WTC11 (cell line): Measurements from ENCODE around the gene MRPL54. TPM values are rescaled to one million over a fixed set of nuclear protein-coding genes. Genes with fewer than 3 reads are reported as not detected.

Experiments used
- ATAC-seq: fragments of 200-7000 bp; cut with Tn5 transposase; 2 replicates; pipeline ENCODE4 v1.10.0; 2021; ENCODE audit warnings: mild to moderate bottlenecking, moderate library complexity
- CTCF ChIA-PET: fragments of 300-600 bp; sonication (Branson Sonifier 250); formaldehyde crosslinking; loops from one replicate; lab custom pipeline; 2021; ENCODE audit warnings: antibody characterized with exemption; lab: Charles Lee
- POLR2A ChIA-PET: fragments of 350-600 bp; sonication (Branson Sonifier 250); formaldehyde crosslinking; loops from one replicate; lab custom pipeline; 2021; ENCODE audit warnings: antibody characterized with exemption; lab: Charles Lee
- DNase-seq: peaks from one replicate; pipeline ENCODE4 v3.0.0; 2021; ENCODE audit warnings: low spot score
- H3K27ac Mint-ChIP-seq: 2 replicates; pipeline ENCODE4 v1.8.0; 2021; ENCODE audit warnings: mixed read lengths
- H3K27me3 Mint-ChIP-seq: 2 replicates; pipeline ENCODE4 v1.8.0; 2021; ENCODE audit warnings: low read depth, mild to moderate bottlenecking, moderate library complexity, mixed read lengths
- H3K36me3 Mint-ChIP-seq: 2 replicates; pipeline ENCODE4 v1.8.0; 2021; ENCODE audit warnings: mixed read lengths
- H3K4me1 Mint-ChIP-seq: 2 replicates; pipeline ENCODE4 v1.8.0; 2022; ENCODE audit warnings: mixed read lengths
- H3K4me3 Mint-ChIP-seq: 2 replicates; pipeline ENCODE4 v1.8.0; 2021; ENCODE audit warnings: mild to moderate bottlenecking, moderate library complexity, mixed read lengths
- H3K9me3 Mint-ChIP-seq: 2 replicates; pipeline ENCODE4 v1.8.0; 2021; ENCODE audit warnings: mixed read lengths
- CBFB ChIP-seq: sonication (generic); formaldehyde crosslinking; IDR thresholded peaks from 2 replicates; pipeline ENCODE4 v1.8.1; 2022; ENCODE audit warnings: mild to moderate bottlenecking, low read depth, missing genetic modification reagents
- CREB1 ChIP-seq: sonication (generic); formaldehyde crosslinking; IDR thresholded peaks from 2 replicates; pipeline ENCODE4 v1.8.0; 2023; ENCODE audit warnings: mild to moderate bottlenecking, missing genetic modification reagents
- CREM ChIP-seq: sonication (generic); formaldehyde crosslinking; IDR thresholded peaks from 2 replicates; pipeline ENCODE4 v1.8.1; 2022; ENCODE audit warnings: mild to moderate bottlenecking, missing genetic modification reagents, moderate library complexity
- NFYB ChIP-seq: sonication (generic); formaldehyde crosslinking; conservative IDR thresholded peaks from 2 replicates; pipeline ENCODE4 v1.8.0; 2022; ENCODE audit warnings: low read depth, missing genetic modification reagents
- NR2C2 ChIP-seq: sonication (generic); formaldehyde crosslinking; IDR thresholded peaks from 2 replicates; pipeline ENCODE4 v1.8.0; 2022; ENCODE audit warnings: mild to moderate bottlenecking, missing genetic modification reagents
- NR3C1 ChIP-seq: sonication (generic); formaldehyde crosslinking; conservative IDR thresholded peaks from 2 replicates; pipeline ENCODE4 v1.8.1; 2023; ENCODE audit warnings: low read depth, mild to moderate bottlenecking, missing genetic modification reagents
- OVOL2 ChIP-seq: fragments of 250-450 bp; sonication (Bioruptor Pico); IDR thresholded peaks from 2 replicates; pipeline ENCODE4 v1.9.0; 2021; ENCODE audit warnings: mild to moderate bottlenecking, borderline replicate concordance
- PRRX2 ChIP-seq: fragments of 250-450 bp; sonication (Bioruptor Pico); IDR thresholded peaks from 2 replicates; pipeline ENCODE4 v1.8.0; 2021; ENCODE audit warnings: mild to moderate bottlenecking
- RORB ChIP-seq: fragments of 250-450 bp; sonication (Bioruptor Pico); IDR thresholded peaks from 2 replicates; pipeline ENCODE4 v1.9.0; 2021; ENCODE audit warnings: mild to moderate bottlenecking
- SMAD3 ChIP-seq: sonication (generic); formaldehyde crosslinking; IDR thresholded peaks from 2 replicates; pipeline ENCODE4 v1.8.0; 2022; ENCODE audit warnings: missing genetic modification reagents, mild to moderate bottlenecking, borderline replicate concordance
- TEAD4 ChIP-seq: sonication (generic); formaldehyde crosslinking; IDR thresholded peaks from 2 replicates; pipeline ENCODE4 v1.8.0; 2022; ENCODE audit warnings: mild to moderate bottlenecking, missing genetic modification reagents
- ZBTB21 ChIP-seq: sonication (generic); formaldehyde crosslinking; IDR thresholded peaks from 2 replicates; pipeline ENCODE4 v1.8.1; 2023; ENCODE audit warnings: mild to moderate bottlenecking, missing genetic modification reagents, borderline replicate concordance
- ZNF121 ChIP-seq: sonication (generic); formaldehyde crosslinking; IDR thresholded peaks from 2 replicates; pipeline ENCODE4 v1.8.0; 2023; ENCODE audit warnings: missing genetic modification reagents
- ZNF396 ChIP-seq: fragments of 250-450 bp; sonication (Bioruptor Pico); IDR thresholded peaks from 2 replicates; pipeline ENCODE4 v1.8.0; 2021; ENCODE audit warnings: mild to moderate bottlenecking, moderate library complexity, borderline replicate concordance
- ZNF423 ChIP-seq: fragments of 250-450 bp; sonication (Bioruptor Pico); IDR thresholded peaks from 2 replicates; pipeline ENCODE4 v2.1.2; 2022; ENCODE audit warnings: mild to moderate bottlenecking, moderate library complexity
- total RNA-seq: library from RNA; stranded (reverse); gene quantifications from 3 replicates; pipeline ENCODE4 v1.2.3, GENCODE V29; 2021
- TF ChIP-seq, protein P1 (sequence below): fragments of 250-450 bp; sonication (Bioruptor Pico); IDR thresholded peaks from 2 replicates; pipeline ENCODE4 v1.8.0; 2021; ENCODE audit warnings: mild to moderate bottlenecking
- TF ChIP-seq, protein P2 (sequence below): sonication (generic); formaldehyde crosslinking; IDR thresholded peaks from 2 replicates; pipeline ENCODE4 v1.8.0; 2022; ENCODE audit warnings: mild to moderate bottlenecking, missing genetic modification reagents
- TF ChIP-seq, protein P3 (sequence below): sonication (generic); formaldehyde crosslinking; conservative IDR thresholded peaks from 2 replicates; pipeline ENCODE4 v1.8.1; 2023; ENCODE audit warnings: mild to moderate bottlenecking, low read depth, missing genetic modification reagents, moderate library complexity
- TF ChIP-seq, protein P4 (sequence below): sonication (generic); formaldehyde crosslinking; IDR thresholded peaks from 2 replicates; pipeline ENCODE4 v1.8.0; 2022; ENCODE audit warnings: mild to moderate bottlenecking, missing genetic modification reagents
- TF ChIP-seq, protein P5 (sequence below): fragments of 250-450 bp; sonication (Bioruptor Pico); IDR thresholded peaks from 2 replicates; pipeline ENCODE4 v1.9.0; 2021; ENCODE audit warnings: mild to moderate bottlenecking
- TF ChIP-seq, protein P6 (sequence below): sonication (generic); formaldehyde crosslinking; IDR thresholded peaks from 2 replicates; pipeline ENCODE4 v1.8.0; 2022; ENCODE audit warnings: mild to moderate bottlenecking, missing genetic modification reagents
- TF ChIP-seq, protein P7 (sequence below): fragments of 250-450 bp; sonication (Bioruptor Pico); IDR thresholded peaks from 2 replicates; pipeline ENCODE4 v2.1.2; 2022; ENCODE audit warnings: mild to moderate bottlenecking, moderate library complexity
- TF ChIP-seq, protein P8 (sequence below): sonication (generic); formaldehyde crosslinking; IDR thresholded peaks from 2 replicates; pipeline ENCODE4 v1.8.0; 2023; ENCODE audit warnings: mild to moderate bottlenecking, missing genetic modification reagents
- TF ChIP-seq, protein P9 (sequence below): sonication (generic); formaldehyde crosslinking; IDR thresholded peaks from 2 replicates; pipeline ENCODE4 v1.8.1; 2022; ENCODE audit warnings: mild to moderate bottlenecking, missing genetic modification reagents, moderate library complexity, borderline replicate concordance

The MRPL54 gene
- total RNA-seq, 1 experiment from 2014 or later: 62.3 TPM

DNA sequence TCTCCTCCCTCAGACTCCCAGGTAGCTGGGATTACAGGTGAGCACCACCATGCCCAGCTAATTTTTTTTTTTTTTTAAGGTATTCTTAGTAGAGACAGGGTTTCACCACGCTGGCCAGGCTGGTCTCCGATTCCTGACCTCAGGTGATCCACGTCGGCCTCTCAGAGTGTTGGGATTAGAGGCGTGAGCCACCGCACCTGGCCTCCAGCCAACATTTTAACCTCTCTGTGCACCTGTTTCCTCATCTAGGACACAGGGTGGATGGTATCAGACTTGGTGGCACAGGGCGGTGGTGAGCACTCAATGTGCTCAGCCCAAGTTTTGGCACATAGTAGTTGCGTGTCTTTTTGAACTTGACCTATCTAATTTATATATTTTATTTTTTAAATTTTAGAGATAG is 13.5 kb upstream of the MRPL54 start (continued):
- TF ChIP-seq, protein P1, sequence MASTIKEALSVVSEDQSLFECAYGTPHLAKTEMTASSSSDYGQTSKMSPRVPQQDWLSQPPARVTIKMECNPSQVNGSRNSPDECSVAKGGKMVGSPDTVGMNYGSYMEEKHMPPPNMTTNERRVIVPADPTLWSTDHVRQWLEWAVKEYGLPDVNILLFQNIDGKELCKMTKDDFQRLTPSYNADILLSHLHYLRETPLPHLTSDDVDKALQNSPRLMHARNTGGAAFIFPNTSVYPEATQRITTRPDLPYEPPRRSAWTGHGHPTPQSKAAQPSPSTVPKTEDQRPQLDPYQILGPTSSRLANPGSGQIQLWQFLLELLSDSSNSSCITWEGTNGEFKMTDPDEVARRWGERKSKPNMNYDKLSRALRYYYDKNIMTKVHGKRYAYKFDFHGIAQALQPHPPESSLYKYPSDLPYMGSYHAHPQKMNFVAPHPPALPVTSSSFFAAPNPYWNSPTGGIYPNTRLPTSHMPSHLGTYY (CRISPR knock-in tag): no peak
- TF ChIP-seq TEAD4 (no peak), OVOL2 (CRISPR knock-in tag) (no peak), CREB1 (CRISPR knock-in tag) (no peak), CBFB (CRISPR knock-in tag) (no peak), PRRX2 (CRISPR knock-in tag) (no peak)
- TF ChIP-seq, protein P2, sequence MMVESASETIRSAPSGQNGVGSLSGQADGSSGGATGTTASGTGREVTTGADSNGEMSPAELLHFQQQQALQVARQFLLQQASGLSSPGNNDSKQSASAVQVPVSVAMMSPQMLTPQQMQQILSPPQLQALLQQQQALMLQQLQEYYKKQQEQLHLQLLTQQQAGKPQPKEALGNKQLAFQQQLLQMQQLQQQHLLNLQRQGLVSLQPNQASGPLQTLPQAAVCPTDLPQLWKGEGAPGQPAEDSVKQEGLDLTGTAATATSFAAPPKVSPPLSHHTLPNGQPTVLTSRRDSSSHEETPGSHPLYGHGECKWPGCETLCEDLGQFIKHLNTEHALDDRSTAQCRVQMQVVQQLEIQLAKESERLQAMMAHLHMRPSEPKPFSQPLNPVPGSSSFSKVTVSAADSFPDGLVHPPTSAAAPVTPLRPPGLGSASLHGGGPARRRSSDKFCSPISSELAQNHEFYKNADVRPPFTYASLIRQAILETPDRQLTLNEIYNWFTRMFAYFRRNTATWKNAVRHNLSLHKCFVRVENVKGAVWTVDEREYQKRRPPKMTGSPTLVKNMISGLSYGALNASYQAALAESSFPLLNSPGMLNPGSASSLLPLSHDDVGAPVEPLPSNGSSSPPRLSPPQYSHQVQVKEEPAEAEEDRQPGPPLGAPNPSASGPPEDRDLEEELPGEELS (CRISPR knock-in tag): no peak

DNA sequence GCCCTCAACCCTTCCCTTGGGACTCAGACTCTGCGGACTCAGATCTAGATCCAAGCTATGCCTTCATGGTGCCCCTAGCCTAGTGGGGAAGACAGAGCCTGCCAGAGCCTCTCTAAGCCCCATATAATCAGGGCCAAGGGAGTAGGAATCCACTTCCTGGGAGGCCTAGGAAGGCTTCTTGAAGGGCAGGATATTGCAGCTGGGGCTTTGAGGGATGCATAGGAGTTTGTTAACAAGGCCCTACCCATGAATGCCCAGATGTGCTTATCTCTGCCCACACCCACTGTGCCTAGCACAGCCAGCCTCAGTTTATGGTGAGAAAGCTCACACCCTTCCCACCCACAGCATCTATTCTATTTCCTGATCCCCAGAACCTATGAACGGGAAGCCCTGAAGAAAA is 12.3 kb upstream of the MRPL54 start:
- peaks cover 18% of the 10 kb centered on the region for H3K36me3 Mint-ChIP-seq
- ATAC-seq (no peak), DNase-seq (no peak)
- H3K27me3 Mint-ChIP-seq: no peaks in the 10 kb centered on the region
- H3K4me1 Mint-ChIP-seq: no peaks in the 10 kb centered on the region
- CTCF ChIA-PET: no interaction called here
- TF ChIP-seq, protein P3, sequence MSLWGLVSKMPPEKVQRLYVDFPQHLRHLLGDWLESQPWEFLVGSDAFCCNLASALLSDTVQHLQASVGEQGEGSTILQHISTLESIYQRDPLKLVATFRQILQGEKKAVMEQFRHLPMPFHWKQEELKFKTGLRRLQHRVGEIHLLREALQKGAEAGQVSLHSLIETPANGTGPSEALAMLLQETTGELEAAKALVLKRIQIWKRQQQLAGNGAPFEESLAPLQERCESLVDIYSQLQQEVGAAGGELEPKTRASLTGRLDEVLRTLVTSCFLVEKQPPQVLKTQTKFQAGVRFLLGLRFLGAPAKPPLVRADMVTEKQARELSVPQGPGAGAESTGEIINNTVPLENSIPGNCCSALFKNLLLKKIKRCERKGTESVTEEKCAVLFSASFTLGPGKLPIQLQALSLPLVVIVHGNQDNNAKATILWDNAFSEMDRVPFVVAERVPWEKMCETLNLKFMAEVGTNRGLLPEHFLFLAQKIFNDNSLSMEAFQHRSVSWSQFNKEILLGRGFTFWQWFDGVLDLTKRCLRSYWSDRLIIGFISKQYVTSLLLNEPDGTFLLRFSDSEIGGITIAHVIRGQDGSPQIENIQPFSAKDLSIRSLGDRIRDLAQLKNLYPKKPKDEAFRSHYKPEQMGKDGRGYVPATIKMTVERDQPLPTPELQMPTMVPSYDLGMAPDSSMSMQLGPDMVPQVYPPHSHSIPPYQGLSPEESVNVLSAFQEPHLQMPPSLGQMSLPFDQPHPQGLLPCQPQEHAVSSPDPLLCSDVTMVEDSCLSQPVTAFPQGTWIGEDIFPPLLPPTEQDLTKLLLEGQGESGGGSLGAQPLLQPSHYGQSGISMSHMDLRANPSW (CRISPR knock-in tag): no peak
- TF ChIP-seq NFYB (no peak), CREM (CRISPR knock-in tag) (no peak), ZBTB21 (CRISPR knock-in tag) (no peak), SMAD3 (no peak), ZNF121 (no peak), NR3C1 (CRISPR knock-in tag) (no peak), ZNF396 (CRISPR knock-in tag) (no peak), NR2C2 (CRISPR knock-in tag) (no peak), RORB (CRISPR knock-in tag) (no peak), ZNF423 (CRISPR knock-in tag) (no peak)
- TF ChIP-seq, protein P4, sequence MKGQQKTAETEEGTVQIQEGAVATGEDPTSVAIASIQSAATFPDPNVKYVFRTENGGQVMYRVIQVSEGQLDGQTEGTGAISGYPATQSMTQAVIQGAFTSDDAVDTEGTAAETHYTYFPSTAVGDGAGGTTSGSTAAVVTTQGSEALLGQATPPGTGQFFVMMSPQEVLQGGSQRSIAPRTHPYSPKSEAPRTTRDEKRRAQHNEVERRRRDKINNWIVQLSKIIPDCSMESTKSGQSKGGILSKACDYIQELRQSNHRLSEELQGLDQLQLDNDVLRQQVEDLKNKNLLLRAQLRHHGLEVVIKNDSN (CRISPR knock-in tag): no peak
- TF ChIP-seq, protein P5, sequence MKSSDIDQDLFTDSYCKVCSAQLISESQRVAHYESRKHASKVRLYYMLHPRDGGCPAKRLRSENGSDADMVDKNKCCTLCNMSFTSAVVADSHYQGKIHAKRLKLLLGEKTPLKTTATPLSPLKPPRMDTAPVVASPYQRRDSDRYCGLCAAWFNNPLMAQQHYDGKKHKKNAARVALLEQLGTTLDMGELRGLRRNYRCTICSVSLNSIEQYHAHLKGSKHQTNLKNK: no peak
- TF ChIP-seq, protein P6, sequence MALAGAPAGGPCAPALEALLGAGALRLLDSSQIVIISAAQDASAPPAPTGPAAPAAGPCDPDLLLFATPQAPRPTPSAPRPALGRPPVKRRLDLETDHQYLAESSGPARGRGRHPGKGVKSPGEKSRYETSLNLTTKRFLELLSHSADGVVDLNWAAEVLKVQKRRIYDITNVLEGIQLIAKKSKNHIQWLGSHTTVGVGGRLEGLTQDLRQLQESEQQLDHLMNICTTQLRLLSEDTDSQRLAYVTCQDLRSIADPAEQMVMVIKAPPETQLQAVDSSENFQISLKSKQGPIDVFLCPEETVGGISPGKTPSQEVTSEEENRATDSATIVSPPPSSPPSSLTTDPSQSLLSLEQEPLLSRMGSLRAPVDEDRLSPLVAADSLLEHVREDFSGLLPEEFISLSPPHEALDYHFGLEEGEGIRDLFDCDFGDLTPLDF: no peak
- TF ChIP-seq, protein P7, sequence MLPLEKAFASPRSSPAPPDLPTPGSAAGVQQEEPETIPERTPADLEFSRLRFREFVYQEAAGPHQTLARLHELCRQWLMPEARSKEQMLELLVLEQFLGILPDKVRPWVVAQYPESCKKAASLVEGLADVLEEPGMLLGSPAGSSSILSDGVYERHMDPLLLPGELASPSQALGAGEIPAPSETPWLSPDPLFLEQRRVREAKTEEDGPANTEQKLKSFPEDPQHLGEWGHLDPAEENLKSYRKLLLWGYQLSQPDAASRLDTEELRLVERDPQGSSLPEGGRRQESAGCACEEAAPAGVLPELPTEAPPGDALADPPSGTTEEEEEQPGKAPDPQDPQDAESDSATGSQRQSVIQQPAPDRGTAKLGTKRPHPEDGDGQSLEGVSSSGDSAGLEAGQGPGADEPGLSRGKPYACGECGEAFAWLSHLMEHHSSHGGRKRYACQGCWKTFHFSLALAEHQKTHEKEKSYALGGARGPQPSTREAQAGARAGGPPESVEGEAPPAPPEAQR (CRISPR knock-in tag): no peak
- TF ChIP-seq, protein P8, sequence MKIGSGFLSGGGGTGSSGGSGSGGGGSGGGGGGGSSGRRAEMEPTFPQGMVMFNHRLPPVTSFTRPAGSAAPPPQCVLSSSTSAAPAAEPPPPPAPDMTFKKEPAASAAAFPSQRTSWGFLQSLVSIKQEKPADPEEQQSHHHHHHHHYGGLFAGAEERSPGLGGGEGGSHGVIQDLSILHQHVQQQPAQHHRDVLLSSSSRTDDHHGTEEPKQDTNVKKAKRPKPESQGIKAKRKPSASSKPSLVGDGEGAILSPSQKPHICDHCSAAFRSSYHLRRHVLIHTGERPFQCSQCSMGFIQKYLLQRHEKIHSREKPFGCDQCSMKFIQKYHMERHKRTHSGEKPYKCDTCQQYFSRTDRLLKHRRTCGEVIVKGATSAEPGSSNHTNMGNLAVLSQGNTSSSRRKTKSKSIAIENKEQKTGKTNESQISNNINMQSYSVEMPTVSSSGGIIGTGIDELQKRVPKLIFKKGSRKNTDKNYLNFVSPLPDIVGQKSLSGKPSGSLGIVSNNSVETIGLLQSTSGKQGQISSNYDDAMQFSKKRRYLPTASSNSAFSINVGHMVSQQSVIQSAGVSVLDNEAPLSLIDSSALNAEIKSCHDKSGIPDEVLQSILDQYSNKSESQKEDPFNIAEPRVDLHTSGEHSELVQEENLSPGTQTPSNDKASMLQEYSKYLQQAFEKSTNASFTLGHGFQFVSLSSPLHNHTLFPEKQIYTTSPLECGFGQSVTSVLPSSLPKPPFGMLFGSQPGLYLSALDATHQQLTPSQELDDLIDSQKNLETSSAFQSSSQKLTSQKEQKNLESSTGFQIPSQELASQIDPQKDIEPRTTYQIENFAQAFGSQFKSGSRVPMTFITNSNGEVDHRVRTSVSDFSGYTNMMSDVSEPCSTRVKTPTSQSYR (CRISPR knock-in tag): no peak
- TF ChIP-seq, protein P9, sequence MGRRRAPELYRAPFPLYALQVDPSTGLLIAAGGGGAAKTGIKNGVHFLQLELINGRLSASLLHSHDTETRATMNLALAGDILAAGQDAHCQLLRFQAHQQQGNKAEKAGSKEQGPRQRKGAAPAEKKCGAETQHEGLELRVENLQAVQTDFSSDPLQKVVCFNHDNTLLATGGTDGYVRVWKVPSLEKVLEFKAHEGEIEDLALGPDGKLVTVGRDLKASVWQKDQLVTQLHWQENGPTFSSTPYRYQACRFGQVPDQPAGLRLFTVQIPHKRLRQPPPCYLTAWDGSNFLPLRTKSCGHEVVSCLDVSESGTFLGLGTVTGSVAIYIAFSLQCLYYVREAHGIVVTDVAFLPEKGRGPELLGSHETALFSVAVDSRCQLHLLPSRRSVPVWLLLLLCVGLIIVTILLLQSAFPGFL (CRISPR knock-in tag): no peak
- H3K27ac Mint-ChIP-seq: no peak overlapping the region
- no peaks in the 10 kb centered on the region for H3K9me3 Mint-ChIP-seq
- no peak overlapping the region for H3K4me3 Mint-ChIP-seq
- POLR2A ChIA-PET: no interaction called here
